Activated gamma-delta T cell (primary cell): Measurements from ENCODE around the gene FPR1.

Source experiments
- DNase-seq: peaks from one replicate; lab custom pipeline; 2025; lab: John Stamatoyannopoulos, UW

Gene FPR1

GRCh38 chr19:51737924-51738323, 13.8 kb downstream of the FPR1 start:
- no peak for DNase-seq

- no peak for DNase-seq
These were observed 14.3 kb downstream of the FPR1 start for GRCh38 chr19:51737389-51737788.

- DNase-seq = no peak
These were observed 15.8 kb downstream of the FPR1 start for GRCh38 chr19:51735759-51736449.

- no peak for DNase-seq
These were observed 17.7 kb downstream of the FPR1 start for GRCh38 chr19:51733742-51734522.

- no peak for DNase-seq
These were observed 21.9 kb downstream of the FPR1 start for GRCh38 chr19:51729781-51730180.

GRCh38 chr19:51727349-51727880, 24.3 kb downstream of the FPR1 start:
- no peak for DNase-seq

- no peak for DNase-seq
These were observed 25.6 kb downstream of the FPR1 start for GRCh38 chr19:51726049-51726448.

- DNase-seq = no peak
These were observed 27.1 kb downstream of the FPR1 start for GRCh38 chr19:51724543-51724942.

- DNase-seq = no peak
These were observed 29.2 kb downstream of the FPR1 start for GRCh38 chr19:51722492-51722891.

GRCh38 chr19:51721905-51722304, 29.8 kb downstream of the FPR1 start:
- DNase-seq = no peak

- no peak for DNase-seq
These were observed 32.3 kb downstream of the FPR1 start for GRCh38 chr19:51719251-51719988.

- no peak for DNase-seq
These were observed 34.8 kb downstream of the FPR1 start for GRCh38 chr19:51716925-51717324.

GRCh38 chr19:51715850-51716249, 35.8 kb downstream of the FPR1 start:
- DNase-seq = no peak

GRCh38 chr19:51714848-51715247, 36.8 kb downstream of the FPR1 start:
- no peak for DNase-seq

GRCh38 chr19:51713319-51714285, 38.1 kb downstream of the FPR1 start:
- DNase-seq = no peak

- DNase-seq = no peak
These were observed 39.1 kb downstream of the FPR1 start for GRCh38 chr19:51712461-51713081.

- DNase-seq = no peak
These were observed 40.0 kb downstream of the FPR1 start for GRCh38 chr19:51711702-51712101.

- no peak for DNase-seq
These were observed 41.5 kb downstream of the FPR1 start for GRCh38 chr19:51710163-51710562.

GRCh38 chr19:51709575-51709974, 42.1 kb downstream of the FPR1 start:
- no peak for DNase-seq

GRCh38 chr19:51708811-51709210, 42.9 kb downstream of the FPR1 start:
- no peak for DNase-seq

GRCh38 chr19:51706885-51707284, 44.8 kb downstream of the FPR1 start:
- no peak for DNase-seq
